SK-N-SH treated with all-trans-retinoic acid at 6 μM for 48 hours (cell line): ENCODE data around the gene SYNDIG1.

Experiments
- ATAC-seq: fragments of 200-7000 bp; cut with Tn5 transposase; 3 replicates; pipeline ENCODE4 v1.9.1; 2020; ENCODE audit warnings: mild to moderate bottlenecking, moderate library complexity
- ARNTL ChIP-seq: fragments of 450-650 bp; formaldehyde crosslinking; IDR thresholded peaks from 2 replicates; pipeline ENCODE4 v1.5.0; 2020; ENCODE audit warnings: low read depth, mild to moderate bottlenecking, moderate library complexity, borderline replicate concordance
- BACH2 ChIP-seq: fragments of 250-450 bp; sonication (Bioruptor Pico); IDR thresholded peaks from 2 replicates; pipeline ENCODE4 v1.9.0; 2021; ENCODE audit warnings: mild to moderate bottlenecking, borderline replicate concordance
- CREB5 ChIP-seq: fragments of 250-450 bp; sonication (Bioruptor Pico); IDR thresholded peaks from 2 replicates; pipeline ENCODE4 v1.5.1; 2020; ENCODE audit warnings: low read depth, mild to moderate bottlenecking, moderate library complexity
- CSDC2 ChIP-seq: fragments of 250-450 bp; sonication (Bioruptor Pico); IDR thresholded peaks from 2 replicates; pipeline ENCODE4 v1.5.0; 2020; ENCODE audit warnings: mild to moderate bottlenecking, moderate library complexity
- CSRNP3 ChIP-seq: fragments of 250-450 bp; sonication (Bioruptor Pico); IDR thresholded peaks from 2 replicates; pipeline ENCODE4 v1.5.1; 2021; ENCODE audit warnings: mild to moderate bottlenecking, moderate library complexity
- ESRRG ChIP-seq: fragments of 250-450 bp; sonication (Bioruptor Pico); IDR thresholded peaks from 2 replicates; pipeline ENCODE4 v1.6.1; 2021; ENCODE audit warnings: mild to moderate bottlenecking
- GLIS3 ChIP-seq: fragments of 250-450 bp; sonication (Bioruptor Pico); IDR thresholded peaks from 2 replicates; pipeline ENCODE4 v1.5.0; 2020; ENCODE audit warnings: mild to moderate bottlenecking, moderate library complexity
- ISL1 ChIP-seq: fragments of 250-450 bp; sonication (Bioruptor Pico); IDR thresholded peaks from 2 replicates; pipeline ENCODE4 v2.1.2; 2022; ENCODE audit warnings: mild to moderate bottlenecking, moderate library complexity
- OSR1 ChIP-seq: fragments of 250-450 bp; sonication (Bioruptor Pico); IDR thresholded peaks from 2 replicates; pipeline ENCODE4 v1.8.0; 2022; ENCODE audit warnings: moderate library complexity, mild to moderate bottlenecking, inconsistent platforms
- POU6F1 ChIP-seq: fragments of 250-450 bp; sonication (Bioruptor Pico); IDR thresholded peaks from 2 replicates; pipeline ENCODE4 v1.8.0; 2021; ENCODE audit warnings: low read depth, mild to moderate bottlenecking, moderate library complexity, borderline replicate concordance
- PPARA ChIP-seq: fragments of 250-450 bp; sonication (Bioruptor Pico); IDR thresholded peaks from 2 replicates; pipeline ENCODE4 v1.5.0; 2020; ENCODE audit warnings: mild to moderate bottlenecking, borderline replicate concordance
- RARB ChIP-seq: fragments of 250-450 bp; sonication (Bioruptor Pico); IDR thresholded peaks from 2 replicates; pipeline ENCODE4 v1.8.0; 2021; ENCODE audit warnings: mild to moderate bottlenecking, moderate library complexity
- SNAI2 ChIP-seq: fragments of 250-450 bp; sonication (Bioruptor Pico); IDR thresholded peaks from 2 replicates; pipeline ENCODE4 v1.5.0; 2020; ENCODE audit warnings: mild to moderate bottlenecking, moderate library complexity
- TOX ChIP-seq: fragments of 250-450 bp; sonication (Bioruptor Pico); IDR thresholded peaks from 2 replicates; pipeline ENCODE4 v1.8.0; 2021; ENCODE audit warnings: mild to moderate bottlenecking, moderate library complexity, borderline replicate concordance
- TSHZ2 ChIP-seq: fragments of 250-450 bp; sonication (Bioruptor Pico); IDR thresholded peaks from 2 replicates; pipeline ENCODE4 v1.5.0; 2020; ENCODE audit warnings: mild to moderate bottlenecking, moderate library complexity
- ZC3H10 ChIP-seq: fragments of 250-450 bp; sonication (Bioruptor Pico); IDR thresholded peaks from 2 replicates; pipeline ENCODE4 v1.5.1; 2021; ENCODE audit warnings: mild to moderate bottlenecking, moderate library complexity
- ZFP3 ChIP-seq: fragments of 250-450 bp; sonication (Bioruptor Pico); IDR thresholded peaks from 2 replicates; pipeline ENCODE4 v1.5.0; 2020; ENCODE audit warnings: mild to moderate bottlenecking, moderate library complexity
- ZFP30 ChIP-seq: fragments of 450-650 bp; formaldehyde crosslinking; IDR thresholded peaks from 2 replicates; pipeline ENCODE4 v1.5.0; 2022; ENCODE audit warnings: mild to moderate bottlenecking, moderate library complexity
- ZNF565 ChIP-seq: fragments of 450-650 bp; formaldehyde crosslinking; conservative IDR thresholded peaks from 2 replicates; pipeline ENCODE4 v1.5.0; 2020; ENCODE audit warnings: low read depth, mild to moderate bottlenecking, moderate library complexity
- ZNF70 ChIP-seq: fragments of 450-650 bp; formaldehyde crosslinking; IDR thresholded peaks from 2 replicates; pipeline ENCODE4 v1.5.0; 2020; ENCODE audit warnings: mild to moderate bottlenecking, moderate library complexity

The SYNDIG1 gene

GRCh38 chr20:24468401-24469115 lies 871 bp upstream of the SYNDIG1 start:
- TF ChIP-seq ISL1 (CRISPR knock-in tag) (no peak), ZFP3 (CRISPR knock-in tag) (no peak), CSDC2 (CRISPR knock-in tag) (no peak), ZFP30 (no peak), RARB (CRISPR knock-in tag) (no peak), BACH2 (CRISPR knock-in tag) (no peak), ESRRG (CRISPR knock-in tag) (no peak), OSR1 (no peak), ARNTL (CRISPR knock-in tag) (no peak), ZC3H10 (no peak), SNAI2 (no peak), GLIS3 (no peak), PPARA (CRISPR knock-in tag) (no peak), TOX (CRISPR knock-in tag) (no peak), POU6F1 (CRISPR knock-in tag) (no peak)
- TF ChIP-seq, all 23 proteins: peak for 0

GRCh38 chr20:24469894-24470745 lies 691 bp downstream of the SYNDIG1 start:
- TF ChIP-seq GLIS3: no peak
- no peak for TF ChIP-seq BACH2 (CRISPR knock-in tag)
- TF ChIP-seq ISL1 (CRISPR knock-in tag): no peak
- no peak for ATAC-seq

More at GRCh38 chr20:24468401-24469115, 871 bp upstream of the SYNDIG1 start:
- no peak for ATAC-seq

- no peak for ATAC-seq
- no peak for TF ChIP-seq TOX (CRISPR knock-in tag)
- TF ChIP-seq ZC3H10: no peak
- TF ChIP-seq CREB5: no peak
- no peak for TF ChIP-seq CSRNP3 (CRISPR knock-in tag)
- TF ChIP-seq ESRRG (CRISPR knock-in tag): no peak
- TF ChIP-seq OSR1: no peak
- no peak for TF ChIP-seq RARB (CRISPR knock-in tag)
- TF ChIP-seq ZNF565 (CRISPR knock-in tag): no peak
- no peak for TF ChIP-seq ZNF70
- no peak for TF ChIP-seq SNAI2
- TF ChIP-seq TSHZ2: no peak
- TF ChIP-seq CSDC2 (CRISPR knock-in tag): no peak
- TF ChIP-seq ZFP3 (CRISPR knock-in tag): no peak
- TF ChIP-seq ISL1 (CRISPR knock-in tag): no peak
- TF ChIP-seq GLIS3: no peak
Measured at GRCh38 chr20:24470746-24471582, 1.5 kb downstream of the SYNDIG1 start.
